HG03565 (cell line): ENCODE measurements around the gene ATXN7L3B.
"Not testable (repeated sequence)": the region's sequence is repeated elsewhere in the genome, so short reads cannot be mapped to it uniquely, and the experiment has no call there.

Source experiments
- ATAC-seq: cut with Tn5 transposase; IDR thresholded peaks from one replicate; pipeline ENCODE4 v1.9.1; 2021; ENCODE audit warnings: mild to moderate bottlenecking, moderate library complexity; ENCODE audit not compliant: unreplicated experiment

The ATXN7L3B gene, protein sequence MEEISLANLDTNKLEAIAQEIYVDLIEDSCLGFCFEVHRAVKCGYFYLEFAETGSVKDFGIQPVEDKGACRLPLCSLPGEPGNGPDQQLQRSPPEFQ

DNA sequence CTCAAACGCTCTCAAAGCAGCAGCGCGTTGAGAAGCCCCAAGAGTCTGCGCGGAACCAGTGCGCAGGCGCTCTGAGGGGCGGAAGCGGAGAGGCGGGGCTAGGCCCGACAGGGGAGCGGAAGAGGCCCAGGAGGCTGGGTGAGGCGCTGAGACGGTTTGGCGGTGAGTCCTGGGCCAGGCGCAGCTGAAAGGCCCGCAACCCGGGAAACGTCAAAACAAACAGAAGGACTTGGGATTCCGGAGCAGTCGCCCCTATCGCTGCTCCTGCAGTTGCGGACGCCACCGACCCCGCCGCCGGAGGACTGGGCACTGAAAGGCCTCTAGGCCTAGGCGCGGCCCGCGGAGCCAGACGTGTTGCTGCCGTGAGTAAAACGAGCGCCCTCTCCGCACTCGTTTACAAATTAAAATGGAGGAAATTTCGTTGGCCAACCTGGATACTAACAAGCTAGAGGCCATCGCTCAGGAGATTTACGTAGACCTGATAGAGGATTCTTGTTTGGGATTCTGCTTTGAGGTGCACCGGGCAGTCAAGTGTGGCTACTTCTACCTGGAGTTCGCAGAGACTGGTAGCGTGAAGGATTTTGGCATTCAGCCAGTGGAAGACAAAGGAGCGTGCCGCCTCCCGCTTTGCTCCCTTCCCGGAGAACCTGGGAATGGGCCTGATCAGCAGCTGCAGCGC lies at the start of gene ATXN7L3B:
Gene ATXN7L3B, plus strand, starts transcription at position 129 of the 679 bp plus-strand sequence. Its CDS starts 278 bp downstream, at position 407.
- peak; percentile 94 for ATAC-seq

DNA sequence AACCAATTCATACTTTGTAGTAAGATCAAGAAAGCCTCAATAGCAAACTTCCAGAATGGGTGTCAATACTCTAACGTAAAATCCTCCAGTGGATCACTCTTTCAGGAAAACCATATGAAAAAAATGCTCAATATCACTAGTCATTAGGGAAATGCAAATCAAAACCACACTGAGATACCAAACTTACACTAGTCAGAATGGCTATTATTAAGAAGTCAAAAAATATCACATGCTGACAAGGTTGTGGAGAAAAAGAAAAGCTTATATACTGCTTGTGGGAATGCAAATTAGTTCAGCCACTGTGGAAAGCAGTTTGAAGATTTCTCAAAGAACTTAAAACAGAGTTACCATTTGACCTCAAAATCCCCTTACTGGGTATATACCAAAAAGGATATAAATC lies 49.5 kb upstream of the ATXN7L3B start:
- ATAC-seq, result peak; percentile 54

DNA sequence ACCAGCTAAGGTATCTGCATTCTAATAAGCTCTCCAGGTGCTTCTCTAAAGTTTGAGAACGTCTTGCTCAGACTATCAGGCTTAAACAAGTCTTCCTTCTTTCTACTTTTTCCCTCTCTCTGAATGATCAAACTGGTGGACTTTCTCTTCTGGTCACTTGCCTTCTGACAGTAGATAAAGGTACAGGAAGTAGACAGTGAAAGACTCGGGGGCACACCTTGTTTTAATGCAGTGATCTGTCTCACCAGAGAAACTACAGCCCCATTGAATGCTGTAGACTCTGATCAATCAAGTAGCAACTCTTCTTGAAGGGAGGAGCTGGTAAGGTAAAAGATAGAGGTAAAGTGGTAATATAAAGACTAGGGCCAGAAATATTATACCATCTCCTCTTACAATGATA lies 48.1 kb upstream of the ATXN7L3B start:
- no peak for ATAC-seq

DNA sequence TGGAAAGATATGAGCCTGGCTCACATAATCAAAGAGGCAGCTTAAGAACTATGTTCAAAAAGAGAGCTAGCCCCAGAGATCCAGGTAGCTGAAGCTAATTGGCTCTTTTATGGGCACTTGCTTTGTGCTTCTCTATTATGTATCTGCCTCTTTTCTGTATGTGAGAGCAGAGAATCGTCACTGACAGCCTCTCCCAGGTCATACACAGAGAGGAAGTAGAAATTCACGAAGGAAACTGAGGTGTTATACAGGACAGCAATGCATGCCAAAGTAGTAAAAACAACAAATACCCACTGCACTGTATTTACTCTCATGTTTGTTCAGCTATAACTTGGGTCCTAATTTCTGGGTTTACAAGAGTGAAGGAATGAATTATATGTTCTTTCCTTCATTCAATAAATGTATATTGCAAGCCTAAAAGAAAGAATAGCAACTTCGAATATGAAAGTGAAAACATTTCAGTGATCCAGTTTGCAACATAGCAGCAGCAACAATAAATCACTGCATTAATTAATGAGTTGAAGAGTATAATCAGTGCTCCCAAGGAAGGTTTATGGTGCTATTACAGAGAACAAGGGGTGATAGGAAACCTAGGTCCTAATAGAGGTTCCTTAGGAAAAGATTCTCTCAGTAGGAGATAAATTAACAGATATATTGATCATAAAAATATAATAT lies 47.1 kb upstream of the ATXN7L3B start:
- ATAC-seq, result peak; percentile 73

DNA sequence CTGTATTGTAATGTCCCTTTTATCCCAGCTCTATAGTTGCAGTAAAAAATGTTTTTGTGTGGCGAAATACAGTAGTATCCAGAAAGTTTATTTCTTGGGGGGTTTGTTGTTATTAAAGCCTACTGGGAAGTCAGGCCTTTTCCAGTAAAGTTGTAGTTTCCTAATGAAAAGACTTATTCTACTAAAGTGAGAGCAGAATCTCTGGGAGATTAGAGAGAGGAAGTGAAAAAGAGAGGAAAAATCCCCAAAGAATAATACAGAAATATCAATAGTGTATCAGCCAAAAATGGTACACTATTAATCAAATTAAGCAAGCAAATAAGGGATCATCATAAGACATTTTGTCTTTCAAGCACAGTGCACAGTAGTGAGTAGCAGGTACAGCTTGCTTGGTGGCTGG lies 46.3 kb upstream of the ATXN7L3B start:
- no peak for ATAC-seq

DNA sequence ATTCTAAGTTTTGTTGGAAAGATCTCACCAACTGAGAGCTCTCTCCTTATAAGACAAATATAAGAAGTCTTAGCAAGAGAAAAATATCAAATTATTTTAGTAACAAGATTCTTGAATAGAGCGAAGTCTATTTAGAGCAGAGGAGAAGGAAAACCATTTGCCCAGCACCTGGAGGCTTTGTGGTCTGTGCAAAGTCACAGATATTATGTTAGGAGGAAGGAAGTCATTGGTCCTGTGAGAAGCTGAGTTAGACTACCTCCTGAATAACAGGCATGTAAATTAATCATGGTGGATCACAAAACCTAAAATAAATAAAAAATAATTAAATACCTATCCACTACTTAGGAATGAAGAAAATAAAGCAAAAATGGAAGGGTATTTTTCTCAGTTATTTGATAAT lies 38.4 kb upstream of the ATXN7L3B start:
- no peak for ATAC-seq

DNA sequence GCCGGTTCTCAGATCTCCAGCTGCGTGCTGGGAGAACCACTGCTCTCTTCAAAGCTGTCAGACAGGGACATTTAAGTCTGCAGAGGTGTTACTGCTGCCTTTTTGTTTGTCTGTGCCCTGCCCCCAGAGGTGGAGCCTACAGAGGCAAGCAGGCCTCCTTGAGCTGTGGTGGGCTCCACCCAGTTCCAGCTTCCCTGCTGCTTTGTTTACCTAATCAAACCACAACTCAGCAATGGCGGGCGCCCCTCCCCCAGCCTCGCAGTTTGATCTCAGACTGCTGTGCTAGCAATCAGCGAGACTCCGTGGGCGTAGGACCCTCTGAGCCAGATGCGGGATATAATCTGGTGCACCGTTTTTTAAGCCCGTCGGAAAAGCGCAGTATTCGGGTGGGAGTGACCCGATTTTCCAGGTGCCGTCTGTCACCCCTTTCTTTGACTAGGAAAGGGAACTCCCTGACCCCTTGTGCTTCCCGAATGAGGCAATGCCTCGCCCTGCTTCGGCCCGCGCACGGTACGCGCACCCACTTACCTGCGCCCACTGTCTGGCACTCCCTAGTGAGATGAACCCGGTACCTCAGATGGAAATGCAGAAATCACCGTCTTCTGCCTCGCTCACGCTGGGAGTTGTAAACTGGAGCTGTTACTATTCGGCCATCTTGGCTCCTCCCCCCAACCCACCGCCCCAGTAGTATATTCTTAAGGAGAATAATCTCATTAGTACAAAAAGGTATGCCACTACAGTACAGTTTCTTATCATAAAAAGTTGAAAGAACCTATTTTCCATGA lies 28.6 kb upstream of the ATXN7L3B start:
- ATAC-seq, result not testable (repeated sequence)

DNA sequence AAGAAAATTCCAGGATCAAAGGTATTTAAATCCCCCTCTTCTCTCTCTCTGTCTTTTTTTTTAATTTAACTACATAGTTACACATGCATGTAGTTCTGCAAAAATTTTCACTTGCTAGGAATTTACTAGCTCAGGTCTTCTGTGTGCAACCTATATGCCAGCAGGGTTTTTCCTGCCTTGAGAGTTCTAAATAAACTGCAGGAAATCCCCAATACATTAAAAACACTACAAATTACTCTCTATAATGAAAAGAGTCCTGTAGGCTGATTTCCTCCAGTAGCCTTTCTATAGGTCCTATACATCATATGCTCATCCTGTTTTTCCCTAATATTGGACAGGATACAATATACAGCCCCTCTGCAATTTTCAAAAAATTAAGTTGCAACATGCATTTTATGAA lies 27.7 kb upstream of the ATXN7L3B start:
- ATAC-seq, result no peak

DNA sequence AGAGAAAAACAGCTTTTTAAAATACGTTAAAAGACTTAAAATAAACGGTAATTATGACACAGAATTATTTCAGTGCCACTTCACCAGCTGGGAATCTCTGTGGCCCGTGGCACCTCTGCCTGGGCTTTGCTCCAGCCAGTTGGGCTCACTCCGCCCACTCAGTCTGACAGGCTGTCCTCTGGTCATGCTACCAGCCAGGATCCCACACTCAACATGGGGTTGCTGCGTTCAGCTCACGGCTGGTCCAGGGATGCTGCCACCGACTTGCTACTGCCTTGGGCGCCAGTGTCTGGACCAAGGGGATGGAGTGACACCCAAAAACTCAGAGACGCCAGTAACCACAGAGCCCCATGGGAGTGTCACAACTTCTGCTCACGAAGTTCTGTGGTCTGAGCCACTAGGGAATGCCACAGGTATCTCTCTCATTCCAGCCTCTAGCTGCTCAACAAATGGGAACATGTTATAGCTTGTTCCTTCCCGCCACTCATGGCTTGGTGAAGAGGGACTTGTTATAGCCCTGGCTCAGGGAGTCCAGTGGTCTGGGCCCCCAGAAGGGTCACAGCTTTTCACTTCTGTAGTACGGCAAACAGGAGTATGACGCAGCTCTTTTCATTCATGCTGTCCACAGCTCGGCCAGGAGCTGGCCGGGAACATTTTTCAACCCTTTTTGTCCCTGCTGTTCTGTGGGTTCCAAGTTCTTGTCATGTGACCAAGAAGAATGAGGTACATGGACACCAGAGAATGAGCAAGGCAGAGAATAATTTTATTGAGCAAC lies 23.4 kb upstream of the ATXN7L3B start:
- no peak for ATAC-seq

DNA sequence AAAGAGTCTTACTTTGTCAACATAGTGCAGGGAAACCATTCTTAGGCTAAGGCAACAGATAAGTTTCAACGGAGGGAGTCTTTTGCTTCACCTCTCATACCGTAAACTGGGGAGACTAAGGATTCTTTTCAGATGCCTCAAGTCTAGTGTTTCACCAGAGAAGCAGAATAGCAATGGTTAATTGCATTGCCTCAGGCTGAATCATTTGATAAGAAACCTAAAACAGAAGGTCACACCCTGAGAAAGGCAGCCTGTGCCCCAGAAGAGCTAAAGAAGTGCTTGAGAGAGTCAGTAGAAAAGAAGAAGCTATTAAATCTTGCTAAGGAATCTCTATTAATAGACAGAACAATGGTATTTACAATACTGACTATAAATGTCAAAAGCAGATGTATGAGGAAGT lies 21.8 kb upstream of the ATXN7L3B start:
- no peak for ATAC-seq

DNA sequence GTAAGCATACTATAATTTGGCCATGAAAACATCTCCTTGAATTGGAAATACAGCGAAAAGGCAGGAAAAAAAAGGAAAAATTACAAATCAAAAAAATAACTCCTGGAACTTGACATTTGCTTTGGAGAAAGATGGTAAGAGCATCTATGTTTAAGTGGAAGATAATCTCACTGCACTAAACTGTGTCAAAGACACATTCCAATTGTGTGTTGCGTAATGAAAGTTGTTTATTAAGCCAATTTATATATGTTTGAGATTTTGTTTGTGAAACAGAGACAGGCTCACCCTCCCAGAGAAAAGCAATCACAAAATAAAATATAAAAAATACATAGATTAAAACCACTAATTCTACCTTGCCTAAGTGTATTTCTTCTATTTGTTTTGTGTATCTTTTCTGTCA lies 11.1 kb upstream of the ATXN7L3B start:
- no peak for ATAC-seq

DNA sequence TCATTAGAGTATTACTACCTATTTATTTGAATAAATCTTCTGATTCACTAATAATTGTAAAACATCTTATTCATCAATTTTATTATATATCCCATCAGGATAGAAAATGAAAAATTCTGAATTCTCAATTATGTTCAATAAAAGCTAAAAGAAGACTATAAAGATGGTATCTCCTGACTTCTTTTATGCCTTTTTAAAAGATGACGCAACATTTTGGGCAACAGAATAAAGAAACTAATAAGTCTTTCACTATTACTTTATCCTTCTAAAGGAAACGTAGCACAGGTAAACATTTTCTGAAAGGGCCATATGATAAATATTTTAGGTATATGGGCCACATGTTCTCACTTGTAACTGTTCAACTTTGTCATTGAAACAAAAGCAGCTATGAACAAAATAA lies 10.1 kb upstream of the ATXN7L3B start:
- no peak for ATAC-seq

DNA sequence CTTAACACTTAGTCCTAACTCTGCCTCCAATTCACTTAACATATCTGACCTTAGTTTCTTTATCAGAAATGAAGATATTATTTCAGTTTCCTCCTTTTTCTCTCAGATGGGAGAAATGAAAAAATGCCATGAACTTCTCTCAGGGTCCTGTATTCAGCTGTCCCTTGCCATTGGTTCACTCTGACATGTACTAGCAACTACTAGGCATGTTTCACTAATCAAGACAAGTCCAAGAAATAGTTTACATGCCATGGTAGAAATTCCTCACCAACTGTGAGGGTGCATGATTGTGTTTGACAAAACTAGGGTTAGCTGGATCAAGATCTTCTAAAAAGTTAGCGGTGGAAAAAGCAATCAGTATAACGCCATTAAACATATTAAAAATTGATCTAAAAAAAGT lies 7.0 kb upstream of the ATXN7L3B start:
- ATAC-seq, result no peak

DNA sequence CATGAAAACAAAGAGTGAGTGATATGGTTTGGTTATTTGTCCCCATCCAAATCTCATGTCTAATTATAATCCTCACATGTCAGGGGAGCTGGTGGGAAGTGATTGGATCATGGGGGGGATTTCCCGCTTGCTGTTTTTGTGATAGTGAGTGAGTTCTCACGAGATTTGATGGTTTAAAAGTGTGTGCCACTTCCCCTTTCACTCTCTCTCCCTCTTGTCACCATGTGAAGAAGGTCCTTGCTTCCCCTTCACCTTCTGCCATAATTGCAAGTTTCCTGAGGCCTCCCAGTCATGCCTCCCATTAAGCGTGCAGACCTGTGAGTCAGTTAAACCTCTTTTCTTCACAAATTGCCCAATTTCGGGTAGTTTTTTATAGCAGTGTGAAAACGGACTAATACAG lies 2.1 kb upstream of the ATXN7L3B start:
- no peak for ATAC-seq

DNA sequence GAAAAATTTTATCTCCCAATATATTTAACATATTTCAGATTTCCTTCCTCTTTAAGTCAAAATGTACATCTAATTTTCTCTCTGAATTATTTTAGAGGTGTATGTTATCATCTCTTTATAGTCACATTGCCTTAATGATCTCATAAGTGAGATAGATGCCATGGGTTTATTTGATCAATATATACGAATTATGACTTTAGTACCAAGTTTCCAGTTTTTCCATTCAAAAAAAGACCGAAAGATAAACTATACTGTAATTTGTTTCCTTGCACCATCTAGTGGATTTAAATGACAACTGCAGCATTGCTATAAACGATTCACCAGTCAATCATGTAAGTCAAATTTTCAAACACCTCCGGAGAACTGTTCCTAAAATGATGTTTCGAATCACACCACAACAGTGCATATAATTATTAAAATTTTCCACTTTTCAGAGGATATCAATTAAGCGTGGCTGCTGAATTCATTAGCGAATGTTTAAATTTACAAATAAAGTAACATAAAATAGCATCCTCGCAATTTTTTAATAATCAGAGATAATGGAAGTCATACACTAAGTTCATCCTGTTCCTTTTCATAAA lies 419 bp upstream of the ATXN7L3B start:
- peak; percentile 43 for ATAC-seq

DNA sequence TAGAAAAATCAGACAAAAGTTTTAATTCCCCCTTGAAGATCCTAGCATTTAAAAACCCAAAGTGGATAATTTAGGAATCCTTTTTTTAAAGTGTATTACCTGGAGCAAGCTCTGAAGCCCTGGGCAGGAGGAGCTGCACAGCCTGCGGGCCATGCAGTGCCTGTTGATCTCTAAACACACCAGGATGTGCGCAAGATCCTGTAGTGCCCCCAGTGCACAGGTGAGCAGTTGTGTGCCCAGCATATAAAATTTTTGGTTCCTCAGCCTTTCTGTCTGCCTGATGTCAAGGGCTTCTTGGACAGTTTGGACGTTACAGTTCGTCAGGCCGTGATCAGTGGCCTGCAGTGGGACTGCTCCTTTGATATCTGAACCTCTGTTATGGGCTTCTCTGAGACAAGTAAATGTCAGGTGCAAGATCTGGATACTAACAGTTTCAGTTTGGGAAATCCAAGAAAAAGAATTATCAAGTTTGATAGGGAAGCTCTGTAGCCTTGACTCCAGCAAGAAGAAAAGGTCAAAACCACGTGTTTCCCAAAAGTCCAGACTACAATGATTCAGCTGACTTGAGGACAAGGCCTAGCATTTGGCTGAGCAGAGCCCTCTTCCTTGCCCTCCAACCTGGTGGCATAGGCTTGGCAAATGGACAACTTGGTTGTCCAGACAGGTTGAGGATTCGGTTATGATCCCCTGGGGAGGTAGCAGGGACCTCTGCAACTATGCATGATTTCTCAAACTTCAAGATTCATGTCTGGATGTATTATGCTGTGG lies 1.0 kb downstream of the ATXN7L3B start:
- no peak for ATAC-seq

DNA sequence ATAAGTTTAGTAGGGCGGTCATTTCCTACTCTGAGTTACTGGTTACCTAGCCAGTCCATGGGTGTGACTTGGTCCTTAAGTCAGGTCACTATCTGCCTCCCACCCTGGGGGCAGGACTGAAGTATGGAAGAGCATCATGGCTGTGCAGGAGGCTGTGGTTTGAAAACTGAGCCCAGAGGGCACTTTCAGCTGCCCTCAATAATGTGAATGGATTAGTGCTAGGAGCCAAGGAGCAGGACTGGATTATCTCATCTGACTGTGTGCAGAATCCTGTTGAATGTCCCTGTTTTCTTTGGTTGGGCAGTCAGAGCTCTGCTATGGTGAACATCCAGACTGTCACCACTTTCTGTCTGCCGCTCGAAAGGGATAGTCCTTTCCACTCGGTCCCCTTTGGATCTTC lies 1.6 kb downstream of the ATXN7L3B start:
- no peak for ATAC-seq

DNA sequence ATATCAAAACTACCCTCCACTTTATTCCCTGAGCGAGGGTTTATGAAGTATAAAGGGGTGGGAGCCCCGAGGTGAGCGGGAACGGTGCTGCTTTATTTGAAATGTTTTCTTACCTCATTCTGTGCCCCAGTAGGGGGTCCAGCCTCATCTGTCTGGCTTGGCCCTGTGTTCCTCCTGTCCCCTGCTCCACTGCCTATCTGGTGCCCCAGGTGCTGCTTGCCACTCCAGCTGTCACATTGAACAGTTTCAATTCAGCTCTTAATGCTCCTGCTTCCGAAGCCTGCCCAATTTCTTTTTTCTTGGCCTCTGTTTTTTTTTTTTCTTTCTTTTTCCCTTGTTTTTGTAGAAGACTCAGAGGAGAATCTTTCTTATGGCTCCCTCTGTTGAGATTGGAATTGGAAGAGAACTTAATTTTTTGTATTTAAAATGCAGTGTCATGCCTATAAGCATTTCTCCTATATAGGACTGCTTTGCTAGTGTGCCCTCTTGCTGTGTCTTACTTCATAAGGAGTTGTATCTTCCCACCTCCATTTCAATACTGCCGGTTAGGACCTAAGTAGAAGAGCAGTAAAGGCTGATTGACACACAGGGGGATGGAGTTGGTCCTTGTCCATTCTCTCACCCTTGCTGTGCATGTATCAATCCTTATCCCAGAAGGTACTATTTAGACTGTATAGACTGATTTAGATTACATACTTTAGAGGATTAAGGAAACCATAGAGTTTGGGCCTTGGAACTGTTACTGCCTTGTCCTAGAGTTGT lies 2.3 kb downstream of the ATXN7L3B start:
- no peak for ATAC-seq

DNA sequence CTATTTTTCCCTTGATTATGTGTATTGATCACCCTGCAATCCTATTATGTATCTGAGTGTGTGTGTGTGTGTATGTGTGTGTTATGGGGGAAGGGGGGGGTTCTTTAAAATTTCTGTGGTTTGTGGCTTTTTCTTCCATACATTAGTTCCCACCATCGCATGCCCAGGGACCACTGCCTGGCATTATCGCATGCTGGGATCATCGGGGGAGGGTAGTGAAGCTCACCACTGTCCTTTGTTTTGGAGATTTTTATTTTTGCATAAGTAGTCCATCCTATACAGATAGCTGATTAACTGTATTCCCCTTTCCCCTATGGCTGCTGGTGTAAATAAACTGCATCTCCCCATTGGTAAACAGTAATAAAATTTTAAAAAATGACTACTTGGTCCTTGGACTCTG lies 3.4 kb downstream of the ATXN7L3B start:
- ATAC-seq, result no peak
